GM10266 (cell line): ENCODE results near the gene TRAPPC6A.
A peak's percentile ranks its signal among the peaks of the same experiment; 100 is the strongest.

Source experiments
- DNase-seq: peaks from one replicate; pipeline ENCODE4 v3.0.0; 2012; ENCODE audit errors: extremely low spot score
- TF ChIP-seq, protein P1 (sequence below): IDR thresholded peaks from 2 replicates; pipeline ENCODE4 v1.5.1; 2012; ENCODE audit warnings: mild to moderate bottlenecking, low read depth; ENCODE audit not compliant: control insufficient read depth, insufficient read depth; ENCODE audit errors: missing control alignments

Gene TRAPPC6A

DNA sequence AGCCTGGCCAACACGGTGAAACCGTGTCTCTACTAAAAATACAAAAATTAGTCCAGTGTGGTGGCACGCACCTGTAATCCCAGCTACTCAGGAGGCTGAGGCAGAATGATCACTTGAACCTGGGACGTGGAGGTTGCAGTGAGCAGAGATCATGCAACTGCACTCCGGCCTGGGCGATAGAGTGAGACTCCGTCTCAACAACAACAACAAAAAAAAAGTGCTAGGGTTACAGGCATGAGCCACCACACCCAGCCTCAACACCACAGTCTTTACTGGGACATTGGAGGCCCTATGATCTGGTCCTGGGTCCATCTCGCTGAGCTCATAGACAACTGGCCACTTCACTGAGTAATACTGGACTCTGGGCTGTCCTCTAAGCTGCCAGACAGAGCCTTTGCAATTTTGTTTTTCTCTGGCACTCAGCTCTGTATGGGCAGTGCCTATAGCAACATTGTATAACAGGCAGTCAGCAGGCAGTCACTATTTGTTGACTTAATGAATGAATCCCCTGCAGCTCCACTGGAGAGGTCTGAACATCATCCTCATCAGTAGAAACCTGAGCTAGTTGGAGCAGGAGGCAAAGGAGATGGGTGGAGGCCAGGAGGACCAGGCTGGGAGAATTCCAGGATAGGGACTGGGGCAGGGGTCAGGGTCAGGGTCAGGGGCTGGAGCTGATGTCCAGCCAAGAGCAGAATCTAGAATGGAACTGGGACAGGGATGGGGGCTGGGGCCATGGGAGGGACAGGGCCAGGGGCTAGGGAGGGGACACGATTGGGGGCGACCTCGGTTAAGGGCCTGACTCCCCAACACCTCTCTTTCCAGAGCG is 8.7 kb upstream of the TRAPPC6A start:
- TF ChIP-seq, protein P1, sequence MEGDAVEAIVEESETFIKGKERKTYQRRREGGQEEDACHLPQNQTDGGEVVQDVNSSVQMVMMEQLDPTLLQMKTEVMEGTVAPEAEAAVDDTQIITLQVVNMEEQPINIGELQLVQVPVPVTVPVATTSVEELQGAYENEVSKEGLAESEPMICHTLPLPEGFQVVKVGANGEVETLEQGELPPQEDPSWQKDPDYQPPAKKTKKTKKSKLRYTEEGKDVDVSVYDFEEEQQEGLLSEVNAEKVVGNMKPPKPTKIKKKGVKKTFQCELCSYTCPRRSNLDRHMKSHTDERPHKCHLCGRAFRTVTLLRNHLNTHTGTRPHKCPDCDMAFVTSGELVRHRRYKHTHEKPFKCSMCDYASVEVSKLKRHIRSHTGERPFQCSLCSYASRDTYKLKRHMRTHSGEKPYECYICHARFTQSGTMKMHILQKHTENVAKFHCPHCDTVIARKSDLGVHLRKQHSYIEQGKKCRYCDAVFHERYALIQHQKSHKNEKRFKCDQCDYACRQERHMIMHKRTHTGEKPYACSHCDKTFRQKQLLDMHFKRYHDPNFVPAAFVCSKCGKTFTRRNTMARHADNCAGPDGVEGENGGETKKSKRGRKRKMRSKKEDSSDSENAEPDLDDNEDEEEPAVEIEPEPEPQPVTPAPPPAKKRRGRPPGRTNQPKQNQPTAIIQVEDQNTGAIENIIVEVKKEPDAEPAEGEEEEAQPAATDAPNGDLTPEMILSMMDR, result no peak
- no peak for DNase-seq

DNA sequence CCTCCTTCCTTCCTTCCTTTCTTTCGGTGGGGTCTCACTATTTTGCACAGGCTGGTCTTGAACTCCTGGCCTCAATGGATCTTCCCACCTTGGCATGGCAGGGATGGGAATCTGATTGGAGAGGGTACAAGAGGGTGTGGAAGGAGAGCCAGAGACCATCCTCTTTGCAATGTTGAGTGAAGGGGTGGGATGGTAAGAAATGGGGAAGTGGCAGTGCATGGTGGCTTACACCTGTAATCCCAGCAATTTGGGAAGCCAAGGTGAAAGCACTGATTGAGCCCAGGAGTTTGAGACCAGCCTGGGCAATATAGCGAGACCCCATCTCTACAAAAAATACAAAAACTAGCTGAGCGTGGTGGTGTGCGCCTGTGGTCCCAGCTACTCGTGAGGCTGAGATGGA is 6.1 kb upstream of the TRAPPC6A start:
- DNase-seq, result no peak
- TF ChIP-seq, protein P1, result no peak

GRCh38 chr19:45182758-45183157 is 4.7 kb upstream of the TRAPPC6A start:
- DNase-seq, result no peak
- TF ChIP-seq, protein P1, result no peak

DNA sequence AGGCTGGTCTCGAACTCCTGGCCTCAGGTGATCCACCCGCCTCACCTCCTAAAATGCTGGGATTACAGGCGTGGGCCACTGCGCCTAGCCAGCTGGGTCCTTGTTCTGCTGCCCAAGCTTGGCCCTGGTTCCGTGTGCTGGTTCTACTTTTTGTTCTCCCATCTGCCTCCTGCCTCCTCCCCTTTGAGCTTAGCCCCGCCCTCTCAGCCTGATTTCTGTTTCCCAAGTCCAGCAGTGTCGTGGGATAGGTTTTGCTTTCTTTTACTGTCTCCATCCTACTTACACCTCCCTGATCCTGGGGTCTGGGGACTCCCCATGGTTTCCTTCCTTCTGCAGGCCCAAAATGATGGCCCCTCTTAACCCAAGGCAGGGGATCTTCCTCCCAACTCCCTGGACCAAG is 2.9 kb upstream of the TRAPPC6A start:
- TF ChIP-seq, protein P1, result no peak
- no peak for DNase-seq

DNA sequence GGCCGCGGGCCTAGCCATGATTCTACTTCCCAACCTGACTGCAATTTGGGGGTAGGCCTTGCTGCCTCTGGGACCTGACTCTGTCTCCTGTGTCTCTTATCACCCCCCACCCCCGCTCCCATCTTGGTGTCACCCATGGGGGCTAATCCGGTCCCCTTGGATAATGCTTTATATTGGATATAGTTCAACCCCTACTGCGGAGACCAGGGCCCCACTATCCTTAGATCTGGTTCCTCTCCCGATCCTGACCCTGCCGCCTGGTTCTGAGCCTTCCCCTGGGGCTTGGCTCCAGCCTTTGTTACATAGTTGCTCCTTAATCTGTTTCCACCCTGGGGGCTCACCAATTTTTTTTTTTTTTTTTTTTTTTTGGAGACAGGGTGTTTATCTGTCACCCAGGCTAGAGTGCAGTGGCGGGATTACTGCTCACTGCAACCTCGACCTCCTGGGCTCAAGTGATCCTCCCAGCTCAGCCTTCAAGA is 1.9 kb upstream of the TRAPPC6A start:
- DNase-seq, result no peak
- TF ChIP-seq, protein P1, result no peak

DNA sequence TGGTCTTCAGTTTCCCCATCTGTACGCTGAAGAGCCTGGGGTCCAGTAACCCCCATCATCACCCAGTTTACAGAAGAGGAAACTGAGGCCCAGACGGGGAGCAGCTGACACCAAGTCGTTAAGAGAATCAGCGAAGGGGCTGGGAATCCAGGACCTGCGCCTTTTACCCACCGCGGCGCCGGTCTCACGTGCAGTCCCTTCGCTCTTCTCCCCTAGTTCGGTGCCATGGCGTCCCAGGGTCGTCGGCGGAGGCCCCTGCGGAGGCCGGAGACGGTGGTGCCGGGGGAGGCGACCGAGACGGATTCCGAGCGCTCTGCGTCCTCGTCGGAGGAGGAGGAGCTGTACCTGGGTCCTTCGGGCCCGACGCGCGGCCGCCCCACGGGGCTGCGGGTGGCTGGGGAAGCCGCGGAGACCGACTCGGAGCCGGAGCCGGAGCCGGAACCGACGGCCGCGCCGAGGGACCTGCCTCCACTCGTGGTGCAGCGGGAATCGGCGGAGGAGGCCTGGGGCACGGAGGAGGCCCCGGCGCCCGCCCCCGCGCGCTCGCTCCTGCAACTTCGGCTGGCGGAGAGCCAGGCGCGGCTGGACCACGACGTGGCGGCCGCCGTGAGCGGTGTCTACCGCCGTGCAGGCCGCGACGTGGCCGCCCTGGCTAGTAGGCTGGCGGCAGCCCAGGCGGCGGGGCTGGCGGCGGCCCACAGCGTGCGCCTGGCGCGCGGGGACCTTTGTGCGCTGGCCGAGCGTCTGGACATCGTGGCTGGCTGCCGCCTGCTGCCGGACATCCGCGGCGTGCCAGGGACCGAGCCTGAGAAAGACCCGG is 1.2 kb upstream of the TRAPPC6A start:
- DNase-seq, result peak; percentile 47

More for the DNA sequence above, 1.2 kb upstream of the TRAPPC6A start:
- TF ChIP-seq, protein P1, result no peak
